Measurements from ENCODE around the gene KHDC3L.
"Not testable (repeated sequence)": the region's sequence is repeated elsewhere in the genome, so short reads cannot be mapped to it uniquely, and the experiment has no call there.

Gene KHDC3L

DNA sequence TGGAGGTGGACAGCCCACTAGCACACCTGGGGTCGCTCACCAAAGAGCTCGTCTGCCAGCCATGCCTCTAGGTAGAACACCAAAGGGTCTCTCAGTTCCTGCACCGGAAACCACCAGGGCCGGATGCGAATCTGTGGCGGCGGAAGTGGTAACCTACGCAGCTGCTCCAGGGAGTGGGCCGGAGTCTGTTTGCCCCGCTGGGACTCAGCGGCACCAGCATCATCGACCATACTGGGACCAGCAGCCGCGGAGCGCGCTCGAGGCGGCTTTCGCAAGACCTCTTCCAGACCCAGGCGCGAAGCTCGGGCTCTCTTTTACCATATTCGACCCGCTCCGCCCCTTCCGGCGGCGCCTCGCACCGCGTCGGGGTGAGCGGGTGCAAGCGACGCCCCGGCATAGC lies 7.1 kb downstream of the KHDC3L start, which contains the start of gene OOEP:
Gene OOEP (minus strand): TSS at position 335 of the 400 bp plus-strand sequence. CDS start 105 bp downstream, at position 230.
- DNase-seq (ENCODE audit: low spot score) = no peak

DNA sequence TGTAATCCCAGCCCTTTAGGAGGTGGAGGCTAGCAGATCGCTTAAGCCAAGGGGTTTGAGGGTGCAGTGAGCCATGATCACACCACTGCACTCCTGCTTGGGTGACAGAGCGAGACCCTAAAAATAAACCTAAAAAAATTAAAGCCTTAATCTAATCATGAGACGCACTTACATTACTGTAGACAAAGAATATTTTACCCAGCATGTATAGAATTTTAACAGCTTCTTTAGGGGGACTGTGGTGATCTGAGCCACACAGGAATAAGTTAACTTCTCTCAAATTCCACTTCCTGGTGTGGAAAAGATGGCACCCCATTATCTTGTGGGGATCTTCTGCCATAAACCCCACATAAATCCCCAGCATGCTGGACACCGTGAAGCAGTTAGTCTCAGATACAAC lies 9.5 kb downstream of the KHDC3L start:
- DNase-seq (ENCODE audit: low spot score) = no peak

DNA sequence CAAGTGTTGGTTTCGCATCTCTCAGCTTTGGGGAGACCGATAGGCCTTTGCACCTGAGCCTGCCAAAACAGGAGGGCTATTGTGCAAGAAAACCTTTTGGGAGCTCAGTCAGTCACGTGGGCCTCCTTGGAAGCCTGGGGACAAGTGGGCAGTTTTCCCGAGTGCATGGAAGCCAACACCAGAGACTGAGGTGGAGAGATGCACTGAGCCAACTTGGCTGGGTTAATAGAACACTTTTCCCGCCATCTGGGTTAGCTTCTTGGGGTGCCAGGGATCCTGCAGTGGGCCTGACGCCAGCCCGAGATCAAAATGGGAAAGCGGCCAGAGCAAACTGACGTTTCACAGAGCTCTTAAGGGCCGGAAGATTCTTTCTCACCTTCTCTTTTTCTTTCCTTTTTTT lies 10.1 kb downstream of the KHDC3L start:
- DNase-seq (ENCODE audit: low spot score) = no peak

DNA sequence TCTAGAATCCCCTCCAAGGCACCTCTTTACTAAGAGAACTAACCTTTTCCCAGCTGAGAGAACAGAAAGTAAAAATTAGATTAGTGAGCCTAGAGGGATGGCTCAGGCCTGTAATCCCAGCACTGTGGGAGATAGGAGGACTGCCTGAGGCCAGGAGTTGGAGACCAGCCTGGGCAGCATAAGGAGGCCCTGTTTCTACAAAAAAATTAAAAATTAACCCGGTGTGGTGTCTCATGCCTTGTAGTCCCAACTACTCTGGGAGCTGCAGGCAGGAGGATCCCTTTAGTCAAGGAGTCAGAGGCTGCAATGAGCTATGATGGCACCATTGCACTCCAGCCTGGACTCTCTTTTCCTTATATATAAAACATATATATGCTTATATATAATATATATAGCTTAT lies 12.8 kb downstream of the KHDC3L start:
- DNase-seq (ENCODE audit: low spot score) = no peak

DNA sequence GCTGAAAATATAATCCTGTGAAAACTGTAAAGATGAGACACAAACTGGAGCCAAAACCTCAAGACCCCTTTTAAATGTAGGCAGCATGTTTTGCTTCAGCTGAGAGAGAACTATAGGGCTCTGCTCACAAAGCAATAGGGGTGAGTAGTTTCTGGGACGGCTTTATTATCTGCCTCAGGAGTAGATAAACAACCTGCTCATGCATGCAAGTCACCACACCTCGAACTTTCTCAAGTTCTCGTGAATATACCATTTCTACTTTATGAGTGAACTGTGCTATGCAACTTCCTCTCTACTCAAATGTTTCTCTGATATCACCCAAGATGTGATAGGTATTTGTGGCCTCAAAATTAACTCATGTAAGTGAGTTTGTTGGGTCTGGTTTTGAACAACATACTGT lies 14.8 kb downstream of the KHDC3L start:
- no peak for DNase-seq (ENCODE audit: low spot score)

DNA sequence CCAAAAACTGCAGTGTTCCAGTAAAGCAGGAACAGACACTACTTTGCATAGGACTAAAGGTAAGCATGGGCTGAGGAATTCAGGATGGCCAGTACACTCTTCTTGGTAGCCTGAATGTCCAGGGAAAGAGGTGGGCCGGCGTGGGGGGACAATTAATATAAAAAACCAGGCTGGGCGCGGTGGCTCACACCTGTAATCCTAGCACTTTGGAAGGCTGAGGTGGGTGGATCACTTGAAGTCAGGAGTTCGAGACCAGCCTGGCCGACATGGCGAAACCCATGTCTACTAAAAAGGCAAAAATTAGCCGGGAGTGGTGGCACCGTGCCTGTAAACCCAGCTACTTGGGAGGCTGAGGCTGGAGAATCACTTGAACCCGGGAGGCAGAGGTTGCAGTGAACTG lies 19.1 kb downstream of the KHDC3L start:
- DNase-seq (ENCODE audit: low spot score) = not testable (repeated sequence)

DNA sequence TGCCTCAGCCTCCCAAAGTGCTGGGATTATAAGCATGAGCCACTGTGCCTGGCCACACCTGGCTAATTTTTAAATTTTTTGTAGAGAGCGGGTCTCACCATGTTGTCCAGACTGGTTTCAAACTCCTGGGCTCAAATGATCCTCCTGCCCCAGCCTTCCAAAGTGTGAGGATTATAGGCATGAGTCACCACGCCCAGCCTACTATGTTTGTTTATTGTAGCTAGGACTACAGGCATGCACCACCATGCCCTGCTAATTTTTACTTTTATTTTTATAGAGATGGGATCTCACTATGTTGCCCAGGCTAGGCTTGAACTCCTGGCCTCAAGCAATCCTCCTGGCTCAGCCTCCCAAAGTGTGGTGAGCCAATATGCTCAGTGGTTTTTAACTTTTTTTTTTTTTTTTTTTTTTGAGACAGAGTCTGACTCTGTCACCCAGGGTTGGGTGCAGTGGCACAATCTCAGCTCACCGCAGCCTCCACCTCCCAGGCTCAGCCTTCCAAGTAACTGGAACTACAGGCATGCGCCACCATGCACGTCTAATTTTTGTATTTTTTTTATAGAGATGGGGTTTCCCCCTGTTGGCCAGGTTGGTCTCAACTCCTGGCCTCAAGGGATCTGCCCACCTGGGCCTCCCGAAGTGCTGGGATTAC lies 20.1 kb downstream of the KHDC3L start:
- DNase-seq (ENCODE audit: low spot score) = no peak

DNA sequence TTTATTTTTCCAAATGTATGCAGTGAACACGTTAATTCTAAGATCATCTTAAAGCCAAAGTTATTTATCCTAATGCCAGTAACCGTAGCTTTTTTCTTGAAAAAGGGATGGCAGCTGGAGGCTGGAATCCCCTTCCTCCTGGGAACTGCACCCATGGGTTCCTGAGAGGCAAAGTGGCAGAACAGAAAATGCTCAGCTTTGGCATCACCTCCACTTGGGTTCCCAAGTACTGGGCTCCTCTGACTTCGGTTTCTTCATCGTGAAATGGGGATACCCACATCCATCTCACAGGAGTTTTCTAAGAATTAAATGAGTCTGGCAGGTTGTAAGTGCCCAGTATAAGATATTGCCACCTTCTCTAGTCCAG lies 26.0 kb downstream of the KHDC3L start:
- no peak for DNase-seq (ENCODE audit: low spot score)

DNA sequence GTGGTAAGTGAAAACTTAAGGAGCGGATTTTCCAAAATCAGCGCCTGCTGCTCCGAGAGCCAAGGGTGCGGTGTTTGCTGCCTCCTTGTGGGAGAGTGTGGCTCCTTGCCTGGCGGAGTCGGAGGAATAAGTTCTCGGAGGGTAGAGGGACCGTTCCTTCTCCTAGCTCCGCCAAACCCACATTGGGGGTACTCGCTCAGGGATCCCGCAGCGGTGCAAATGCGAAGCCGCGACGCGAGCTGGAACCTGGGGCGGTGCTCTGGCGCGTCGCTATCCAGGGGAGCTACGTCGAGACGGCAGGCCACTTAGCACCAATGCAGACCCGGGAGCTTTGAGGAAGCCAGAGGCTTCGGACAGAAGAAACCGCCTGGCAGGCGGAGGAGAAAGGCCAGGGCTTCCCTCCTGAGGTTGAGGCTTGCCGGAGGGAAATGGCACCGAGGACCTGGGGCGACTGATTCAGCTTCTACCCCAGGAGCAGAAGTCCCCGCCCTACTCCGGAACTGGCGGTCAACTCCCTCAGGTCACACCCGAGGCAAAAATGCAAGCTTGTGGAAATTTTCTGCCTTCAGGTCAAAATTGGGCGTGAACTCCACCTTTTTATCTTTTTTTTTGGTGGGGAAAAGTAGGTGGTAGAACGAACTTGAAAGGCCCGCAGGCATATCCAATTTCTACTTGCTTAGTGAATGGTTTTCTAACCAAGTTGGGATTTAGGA lies 26.5 kb downstream of the KHDC3L start:
- peak; percentile 77 for DNase-seq (ENCODE audit: low spot score)

DNA sequence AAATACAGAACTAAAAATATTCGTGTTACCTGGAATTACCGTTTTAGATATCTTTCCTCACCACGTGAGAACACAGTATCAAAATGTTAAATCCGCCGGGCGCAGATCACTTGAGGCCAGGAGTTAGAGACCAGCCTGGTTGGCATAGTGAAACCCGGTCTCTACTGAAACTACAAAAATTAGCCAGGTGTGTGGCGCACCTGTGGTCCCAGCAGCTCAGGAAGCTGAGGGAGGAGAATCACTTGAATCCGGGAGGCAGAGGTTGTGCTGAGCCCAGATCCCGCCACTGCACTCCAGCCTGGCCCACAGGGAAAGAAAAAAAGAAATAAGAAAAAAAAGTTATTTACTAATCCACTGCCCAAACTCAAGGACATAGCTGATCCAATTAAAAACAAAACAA lies 27.4 kb downstream of the KHDC3L start:
- DNase-seq (ENCODE audit: low spot score) = no peak

DNA sequence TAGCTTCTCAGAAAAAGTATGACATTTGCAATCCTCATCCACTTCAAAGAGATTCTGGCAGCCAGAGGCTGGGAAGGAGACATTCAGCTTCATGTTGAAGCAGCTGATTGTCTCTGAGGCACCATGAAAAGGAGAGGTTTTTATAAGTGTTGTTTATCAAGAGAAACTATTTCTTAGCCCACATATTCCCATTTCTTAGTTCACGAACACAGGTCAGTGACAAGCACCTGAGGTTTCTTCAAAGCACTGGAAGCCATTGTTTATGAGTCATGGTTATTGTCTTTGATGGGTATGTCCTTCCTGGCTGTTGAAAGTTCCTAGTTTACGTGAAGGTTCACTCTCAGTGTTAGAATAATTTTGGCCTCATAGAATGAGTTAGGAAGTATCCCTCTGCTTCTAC lies 29.2 kb downstream of the KHDC3L start:
- no peak for DNase-seq (ENCODE audit: low spot score)

DNA sequence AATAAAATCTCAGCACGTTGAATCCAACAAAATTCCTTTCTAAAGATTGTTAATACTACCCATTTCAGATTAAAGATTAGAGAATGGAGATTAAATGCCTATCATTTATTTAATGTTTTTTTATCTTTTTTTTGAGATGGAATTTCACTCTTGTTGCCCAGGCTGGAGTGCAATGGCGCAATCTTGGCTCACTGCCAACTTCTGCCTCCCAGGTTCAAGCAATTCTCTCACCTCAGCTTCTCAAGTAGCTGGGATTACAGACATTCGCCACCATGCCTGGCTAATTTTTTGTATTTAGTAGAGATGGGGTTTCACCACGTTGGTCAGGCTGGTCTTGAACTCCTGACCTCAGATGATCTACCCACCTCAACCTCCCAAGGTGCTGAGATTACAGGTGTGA lies 29.7 kb downstream of the KHDC3L start:
- DNase-seq (ENCODE audit: low spot score) = not testable (repeated sequence)

DNA sequence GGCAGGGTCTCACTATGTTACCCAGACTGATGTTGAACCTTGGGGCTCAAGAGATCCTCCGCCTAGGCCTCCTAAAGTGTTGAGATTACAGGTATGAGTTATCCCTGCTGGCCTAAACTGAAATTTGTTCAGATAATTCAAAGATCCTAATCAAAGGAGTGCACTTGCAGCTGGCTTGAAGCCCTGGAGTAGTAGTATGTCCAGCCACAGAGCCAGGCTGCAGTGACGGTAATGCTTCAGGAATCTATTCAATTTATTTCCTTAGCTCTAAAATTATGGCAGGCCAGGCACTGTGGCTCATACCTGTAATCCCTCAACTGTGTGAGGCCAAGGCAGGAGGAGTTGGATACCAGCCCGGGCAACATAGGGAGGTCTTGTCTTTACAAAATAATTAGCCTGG lies 30.8 kb downstream of the KHDC3L start:
- DNase-seq (ENCODE audit: low spot score) = no peak

DNA sequence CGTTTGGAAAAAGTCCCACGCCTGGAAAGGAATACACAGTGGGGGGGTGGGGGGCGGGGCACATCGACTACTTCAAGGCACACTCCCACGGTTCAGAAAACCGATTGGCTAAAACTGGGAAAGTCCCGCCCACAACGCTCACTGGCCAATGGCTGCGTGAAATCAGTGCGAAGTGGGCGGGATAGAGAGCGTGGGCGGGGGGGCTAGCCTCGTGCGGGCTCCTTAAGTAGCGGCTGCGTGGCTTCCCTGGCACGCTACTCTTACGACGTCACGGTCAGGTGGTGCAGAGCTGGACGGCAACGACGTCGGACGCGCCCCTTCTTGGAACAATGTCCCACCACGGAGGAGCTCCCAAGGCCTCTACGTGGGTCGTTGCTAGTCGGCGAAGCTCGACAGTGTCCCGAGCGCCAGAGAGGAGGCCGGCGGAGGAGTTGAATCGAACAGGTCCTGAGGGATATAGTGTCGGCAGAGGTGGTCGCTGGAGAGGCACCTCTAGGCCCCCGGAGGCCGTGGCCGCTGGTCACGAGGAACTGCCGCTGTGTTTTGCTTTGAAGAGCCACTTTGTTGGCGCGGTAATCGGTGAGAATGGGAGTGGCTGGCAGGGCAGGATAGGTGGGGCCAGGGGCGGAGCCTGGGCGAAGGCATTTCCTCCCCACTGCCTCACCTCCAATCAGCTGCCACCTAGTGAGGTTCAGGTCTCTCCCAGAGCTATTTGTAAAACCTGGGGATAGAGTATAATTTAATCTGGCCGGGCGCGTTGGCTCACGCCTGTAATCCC lies 32.3 kb downstream of the KHDC3L start, which contains the start of gene DDX43:
Gene DDX43 (plus strand): TSS at position 252 of the 778 bp plus-strand sequence. CDS start 78 bp downstream, at position 330.
- no peak for DNase-seq (ENCODE audit: low spot score)

DNA sequence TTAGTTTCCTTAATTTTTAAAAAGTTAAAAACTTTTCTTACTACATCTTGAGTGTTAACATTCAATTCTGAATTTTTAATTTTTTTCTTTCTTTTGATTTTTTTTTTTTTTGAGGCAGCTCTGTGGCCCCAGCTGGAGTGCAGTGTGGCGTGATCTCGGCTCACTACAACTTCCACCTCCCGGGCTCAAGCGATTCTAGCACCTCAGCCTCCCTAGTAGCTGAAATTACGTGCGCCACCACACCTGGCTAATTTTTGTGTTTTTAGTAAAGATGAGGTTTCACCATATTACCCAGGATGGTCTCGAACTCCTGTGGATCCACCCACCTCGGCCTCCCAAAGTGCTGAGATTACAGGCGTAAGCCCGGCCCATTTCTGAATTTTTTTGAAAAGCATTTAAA lies 33.4 kb downstream of the KHDC3L start:
- no peak for DNase-seq (ENCODE audit: low spot score)

DNA sequence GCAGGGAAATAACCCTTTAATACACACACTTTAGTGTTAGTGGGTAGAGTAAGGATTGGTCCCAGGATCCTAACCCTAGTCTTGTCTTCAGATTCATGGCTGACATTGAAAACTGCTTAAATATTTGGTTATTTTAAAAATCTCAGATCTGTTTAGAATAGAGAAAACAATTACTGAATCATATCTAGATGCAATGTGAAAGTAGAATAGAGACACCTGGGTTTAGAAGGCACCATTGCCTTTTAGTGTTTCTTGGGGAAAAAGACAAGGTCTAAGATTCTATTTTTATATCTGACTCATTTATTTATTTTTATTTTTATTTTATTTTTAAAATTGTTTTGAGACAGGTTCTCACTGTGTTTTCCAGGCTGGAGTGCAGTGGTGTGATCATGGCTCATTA lies 38.2 kb downstream of the KHDC3L start:
- no peak for DNase-seq (ENCODE audit: low spot score)

DNA sequence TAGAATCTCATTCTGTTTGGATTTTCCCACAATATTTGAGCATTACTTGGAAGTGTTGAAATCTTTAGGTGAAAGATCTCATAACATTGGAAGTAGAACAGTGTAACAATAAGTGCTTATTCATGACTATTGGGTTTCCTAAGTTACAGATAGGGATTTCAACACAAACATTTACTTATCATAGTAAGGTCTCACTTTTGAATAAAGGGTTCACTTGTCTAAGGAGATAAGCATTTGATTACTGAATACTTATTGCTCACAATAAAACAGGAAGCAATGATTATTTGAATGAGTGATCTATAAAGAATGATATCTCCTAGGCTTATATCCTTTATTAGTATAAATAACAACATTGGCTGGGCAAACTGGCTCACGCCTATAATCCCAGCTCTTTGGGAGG lies 46.9 kb downstream of the KHDC3L start:
- DNase-seq (ENCODE audit: low spot score) = no peak

DNA sequence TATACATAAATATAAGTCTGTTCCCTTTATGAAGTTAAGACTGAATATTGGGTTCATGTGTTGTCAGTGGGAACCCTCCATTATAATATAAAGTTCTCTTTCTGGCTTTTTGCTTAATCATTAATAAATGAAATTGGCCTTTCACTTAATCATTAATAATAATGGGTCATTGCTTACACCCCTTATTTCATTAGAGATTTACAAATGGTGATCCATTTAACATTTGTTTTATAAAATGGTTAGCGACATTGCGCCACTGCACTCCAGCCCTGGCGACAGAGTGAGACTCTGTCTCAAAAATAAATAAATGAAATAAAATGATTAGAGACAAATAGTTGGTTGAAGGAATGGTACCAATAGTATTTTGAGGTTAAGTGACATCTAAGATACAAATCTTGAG lies 50.6 kb downstream of the KHDC3L start:
- no peak for DNase-seq (ENCODE audit: low spot score)
